ENCODE measurements around the gene CACNA2D1.
"Not testable (repeated sequence)": the region's sequence is repeated elsewhere in the genome, so short reads cannot be mapped to it uniquely, and the experiment has no call there.

The CACNA2D1 gene

DNA sequence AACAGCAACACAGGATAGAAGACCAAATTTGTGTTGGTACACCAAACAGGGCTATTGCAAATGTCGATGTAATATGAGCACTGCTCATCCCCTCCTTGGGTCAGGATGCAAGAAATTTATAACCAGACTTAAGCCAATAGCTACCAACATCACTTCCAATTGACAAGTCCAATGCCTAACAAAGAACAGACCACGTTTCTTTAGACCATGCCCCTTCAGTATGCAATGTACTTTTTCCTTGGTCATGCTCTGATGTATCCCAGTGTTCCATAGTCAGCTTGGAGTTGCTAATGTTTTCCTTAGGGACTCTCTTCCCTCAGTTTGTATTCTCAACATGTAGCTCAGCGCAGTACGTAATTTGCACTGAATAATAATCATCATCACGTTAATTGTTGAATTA, 7.8 kb downstream of the CACNA2D1 start:
- Histone ChIP-seq H3K27ac (no peak overlapping the region), H3K4me3 (no peak overlapping the region)
- DNase-seq (ENCODE audit: low spot score), result no peak
- TF ChIP-seq, protein P1, sequence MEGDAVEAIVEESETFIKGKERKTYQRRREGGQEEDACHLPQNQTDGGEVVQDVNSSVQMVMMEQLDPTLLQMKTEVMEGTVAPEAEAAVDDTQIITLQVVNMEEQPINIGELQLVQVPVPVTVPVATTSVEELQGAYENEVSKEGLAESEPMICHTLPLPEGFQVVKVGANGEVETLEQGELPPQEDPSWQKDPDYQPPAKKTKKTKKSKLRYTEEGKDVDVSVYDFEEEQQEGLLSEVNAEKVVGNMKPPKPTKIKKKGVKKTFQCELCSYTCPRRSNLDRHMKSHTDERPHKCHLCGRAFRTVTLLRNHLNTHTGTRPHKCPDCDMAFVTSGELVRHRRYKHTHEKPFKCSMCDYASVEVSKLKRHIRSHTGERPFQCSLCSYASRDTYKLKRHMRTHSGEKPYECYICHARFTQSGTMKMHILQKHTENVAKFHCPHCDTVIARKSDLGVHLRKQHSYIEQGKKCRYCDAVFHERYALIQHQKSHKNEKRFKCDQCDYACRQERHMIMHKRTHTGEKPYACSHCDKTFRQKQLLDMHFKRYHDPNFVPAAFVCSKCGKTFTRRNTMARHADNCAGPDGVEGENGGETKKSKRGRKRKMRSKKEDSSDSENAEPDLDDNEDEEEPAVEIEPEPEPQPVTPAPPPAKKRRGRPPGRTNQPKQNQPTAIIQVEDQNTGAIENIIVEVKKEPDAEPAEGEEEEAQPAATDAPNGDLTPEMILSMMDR (IDR thresholded peaks at IDR 0.05), result no peak

DNA sequence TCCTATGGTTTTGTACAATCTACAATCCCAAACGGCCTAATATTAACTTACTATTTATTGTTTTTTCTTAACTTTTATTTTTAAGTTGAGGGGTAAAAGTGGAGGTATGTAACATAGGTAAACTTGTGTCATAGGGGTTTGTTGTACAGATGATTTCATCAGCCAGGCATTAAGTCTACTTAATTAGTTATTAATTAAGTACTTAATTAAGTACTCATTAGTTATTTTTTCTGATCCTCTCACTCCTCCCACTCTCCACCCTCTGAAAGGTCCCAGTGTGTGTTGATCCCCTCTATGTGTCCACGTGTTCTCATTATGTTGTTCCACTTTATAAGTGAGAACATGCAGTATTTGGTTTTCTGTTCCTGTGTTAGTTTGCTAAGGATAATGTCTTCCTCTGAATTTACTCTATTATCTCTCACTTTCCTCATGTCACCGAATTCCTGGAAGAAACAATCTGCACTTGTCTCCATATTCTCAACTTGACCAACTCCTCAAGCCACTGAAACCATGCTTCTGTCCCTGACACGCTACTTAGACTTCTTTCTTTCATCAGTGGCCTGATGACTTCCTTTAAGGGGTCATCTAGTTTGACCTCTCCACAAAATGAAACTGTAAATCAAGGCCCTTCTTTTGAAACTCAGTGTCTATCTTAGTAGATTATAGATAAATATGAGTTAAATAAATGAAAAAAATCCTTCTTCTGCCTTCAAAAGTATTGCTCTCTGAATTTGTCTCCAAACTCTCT, 9.1 kb downstream of the CACNA2D1 start:
- Histone ChIP-seq H3K27ac (no peak overlapping the region), H3K4me3 (no peak overlapping the region)
- DNase-seq (ENCODE audit: low spot score), result no peak
- TF ChIP-seq, protein P1 (IDR thresholded peaks at IDR 0.05), result no peak

DNA sequence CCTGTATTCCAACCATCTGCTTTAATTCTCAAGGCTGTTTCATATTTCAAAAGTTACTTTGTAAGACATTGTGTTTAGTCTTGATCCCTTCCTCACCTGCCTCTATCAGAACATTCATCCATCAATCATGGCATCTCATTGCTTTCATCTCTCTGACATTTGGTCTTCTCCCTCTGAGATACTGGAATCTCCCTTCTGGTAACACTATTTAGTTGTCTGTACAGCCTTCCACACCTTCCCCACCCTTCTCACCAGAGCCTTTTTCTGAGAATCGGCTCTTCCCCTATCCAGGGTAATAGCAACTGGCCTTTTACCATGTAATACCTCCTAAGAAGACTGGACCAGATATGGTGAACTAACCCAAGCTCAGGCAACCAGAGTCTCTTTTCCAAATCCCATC, 10.1 kb downstream of the CACNA2D1 start:
- H3K27ac ChIP-seq, result no peak overlapping the region
- no peak overlapping the region for H3K4me3 ChIP-seq
- TF ChIP-seq, protein P1 (IDR thresholded peaks at IDR 0.05), result no peak
- no peak for DNase-seq (ENCODE audit: low spot score)

DNA sequence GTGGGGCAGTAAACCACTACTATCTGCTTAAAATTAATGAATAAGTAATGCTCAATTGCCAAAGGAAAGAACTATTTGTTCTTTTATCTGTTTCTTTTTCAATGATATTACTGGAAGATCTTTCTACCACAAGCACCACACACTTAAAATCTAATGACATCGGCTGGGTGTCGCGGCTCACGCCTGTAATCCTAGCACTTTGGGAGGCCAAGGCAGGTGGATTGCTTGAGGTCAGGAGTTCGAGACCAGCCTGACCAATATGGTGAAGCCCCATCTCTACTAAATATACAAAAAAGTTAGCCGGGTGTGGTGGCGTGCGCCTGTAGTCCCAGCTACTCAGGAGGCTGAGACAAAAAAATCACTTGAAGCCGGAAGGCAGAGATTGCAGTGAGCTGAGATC, 10.8 kb downstream of the CACNA2D1 start:
- not testable (repeated sequence) for H3K4me3 ChIP-seq; DNase-seq (ENCODE audit: low spot score); H3K27ac ChIP-seq

DNA sequence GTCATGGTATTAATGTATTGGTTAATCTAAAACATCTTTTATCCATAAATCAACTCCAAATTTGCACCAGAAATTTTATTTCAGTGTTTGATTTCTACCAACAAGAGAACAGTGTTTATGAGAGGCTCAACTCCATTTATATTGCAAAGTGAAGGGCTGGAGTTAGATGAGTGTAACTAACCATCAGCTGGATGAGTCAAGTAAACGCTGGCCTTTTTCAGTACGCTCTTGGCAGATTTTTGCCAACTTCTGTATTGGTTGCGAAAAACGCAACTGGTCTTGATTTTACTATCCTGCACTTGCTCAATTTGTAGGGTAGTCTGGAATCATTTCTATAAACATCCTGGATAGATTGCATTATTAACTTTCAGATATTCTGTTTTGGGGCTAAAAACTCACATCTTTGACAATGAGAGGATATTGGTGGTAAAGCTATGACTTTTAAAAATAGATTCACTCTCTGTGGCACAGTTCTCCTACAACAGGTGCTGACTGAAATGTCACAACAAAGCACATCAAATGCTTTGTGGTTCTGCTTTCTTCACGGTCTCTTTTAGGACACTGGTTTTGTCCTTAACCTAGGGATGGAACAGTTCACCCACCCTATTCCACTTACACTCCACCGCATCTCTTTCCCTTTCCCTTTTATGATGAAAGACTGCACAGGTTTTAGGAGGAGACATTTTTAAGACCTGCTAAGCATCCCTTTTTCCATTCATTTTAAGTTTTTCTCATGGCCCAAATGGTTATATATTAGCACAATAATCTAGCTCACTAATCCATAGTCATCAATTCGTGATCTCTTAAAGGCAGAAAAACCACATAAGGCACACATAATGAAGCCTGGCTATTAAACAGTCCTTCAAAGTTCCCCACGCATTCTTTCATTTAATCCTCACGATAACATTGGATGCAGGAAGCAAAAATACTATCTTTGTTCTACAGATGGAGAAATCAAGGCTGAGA, 12.8 kb downstream of the CACNA2D1 start:
- TF ChIP-seq, protein P1 (IDR thresholded peaks at IDR 0.05), result no peak
- no peak for DNase-seq (ENCODE audit: low spot score)
- H3K4me3 ChIP-seq, result no peak overlapping the region
- no peak overlapping the region for H3K27ac ChIP-seq

DNA sequence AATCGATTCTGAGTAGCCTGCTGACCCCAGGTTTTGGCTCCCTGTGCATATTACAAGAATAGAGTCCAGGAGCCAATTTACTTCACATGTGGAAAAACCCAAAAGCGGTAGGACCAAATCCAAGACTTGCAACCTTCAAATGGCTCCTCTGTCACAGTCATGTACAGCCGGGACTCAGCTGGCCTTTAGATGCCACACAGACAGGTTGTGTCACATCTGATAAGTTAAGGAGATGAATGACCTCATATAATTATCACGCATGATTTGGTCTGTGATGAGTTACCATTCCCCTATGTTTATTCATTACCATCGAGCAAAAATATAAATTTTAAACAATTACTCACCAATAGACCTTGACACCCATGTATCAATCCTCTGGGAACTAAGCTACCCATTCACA, 14.2 kb downstream of the CACNA2D1 start:
- TF ChIP-seq, protein P1 (IDR thresholded peaks at IDR 0.05), result no peak
- DNase-seq (ENCODE audit: low spot score), result no peak
- no peak overlapping the region for H3K4me3 ChIP-seq
- no peak overlapping the region for H3K27ac ChIP-seq

DNA sequence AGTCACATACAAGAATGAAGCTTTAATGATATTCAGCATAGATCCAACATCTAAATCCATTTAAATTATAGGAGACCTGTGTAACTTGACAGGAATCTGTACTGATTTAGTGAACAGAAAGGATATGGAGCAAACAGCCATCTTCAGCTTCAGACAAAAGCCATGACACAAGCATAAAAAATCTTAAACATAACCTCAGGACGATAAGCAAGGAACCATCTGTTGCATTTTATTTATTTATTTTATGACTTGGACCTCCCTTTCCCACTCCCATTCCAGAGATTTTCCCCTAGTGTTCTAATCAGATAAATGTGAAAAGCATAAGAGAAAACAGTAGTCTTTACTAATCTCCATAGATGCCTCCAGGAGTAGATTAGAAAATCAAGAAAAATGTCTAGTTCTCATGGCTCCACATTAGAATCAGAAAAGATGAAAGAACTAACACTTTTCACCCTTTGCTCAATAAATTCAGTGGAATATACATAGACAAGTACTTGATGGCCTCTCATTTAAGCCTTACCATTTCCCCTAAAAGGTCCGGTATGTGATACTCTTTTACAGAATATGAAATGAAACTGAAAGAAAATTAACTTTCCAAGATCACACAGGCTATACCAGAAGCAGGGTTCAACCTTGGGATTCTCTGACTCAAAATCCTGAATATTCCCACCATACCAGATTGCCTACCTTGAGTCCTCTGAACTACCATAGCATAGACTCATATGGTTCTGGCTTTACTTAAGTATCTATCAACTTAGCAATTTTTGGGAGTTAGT, 15.2 kb downstream of the CACNA2D1 start:
- DNase-seq (ENCODE audit: low spot score), result no peak
- TF ChIP-seq, protein P1 (IDR thresholded peaks at IDR 0.05), result no peak
- H3K4me3 ChIP-seq, result no peak overlapping the region
- H3K27ac ChIP-seq, result no peak overlapping the region

Measured in coronary artery (tissue), 2 donors.